ENCODE data around the gene LCK. TPM values are rescaled to one million over a fixed set of nuclear protein-coding genes. Genes with fewer than 3 reads are reported as not detected.
A peak's percentile ranks its signal among the peaks of the same experiment; 100 is the strongest.

Gene LCK
- total and polyA plus RNA-seq, 4 donors, result 2.4 to 8.9 (median 4.3) TPM

DNA sequence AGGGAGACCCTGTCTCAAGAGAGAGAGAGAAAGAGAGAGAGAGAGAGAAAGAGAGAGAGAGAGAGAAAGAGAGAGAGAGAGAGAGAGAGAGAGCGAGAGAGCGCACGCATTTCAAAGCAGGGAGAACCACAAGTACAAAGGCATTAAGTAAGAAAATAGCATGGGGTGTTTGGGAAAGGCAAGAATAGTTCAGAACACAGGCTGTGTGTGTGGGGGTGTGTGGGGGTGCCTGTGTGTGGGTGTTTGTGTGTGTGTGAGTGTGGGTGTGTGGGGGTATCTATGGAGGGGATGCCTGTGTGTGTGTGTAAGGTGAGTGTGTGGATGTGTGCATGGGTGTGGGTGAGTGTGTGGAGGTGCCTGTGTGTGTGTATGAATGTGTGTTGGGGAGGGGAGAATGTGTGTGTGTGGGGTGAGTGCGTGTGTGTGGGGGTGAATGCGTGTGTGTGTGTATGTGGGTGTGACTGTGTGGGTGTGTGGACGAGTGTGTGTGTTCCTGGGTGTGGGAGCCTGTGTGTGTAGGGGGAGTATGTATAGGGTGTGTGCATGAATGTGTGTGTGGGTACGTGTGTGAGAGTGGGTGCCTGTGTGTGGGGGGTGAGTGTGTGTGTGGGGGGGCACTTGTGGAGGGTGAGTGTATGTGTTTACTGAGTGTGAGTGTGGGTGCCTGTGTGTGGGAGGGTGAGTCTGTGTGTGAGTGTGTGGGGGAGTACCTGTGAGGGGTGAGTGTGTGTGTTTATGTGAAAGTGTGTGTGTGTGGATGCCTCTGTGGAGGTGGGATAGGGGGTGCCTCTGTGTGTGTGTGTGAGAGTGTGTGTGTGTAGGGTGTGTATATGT lies 21.7 kb downstream of the LCK start:
- Histone ChIP-seq H3K36me3 (ENCODE audit: control insufficient read depth in 4 of 4, insufficient read depth in 4 of 4, low read length in 4 of 4) (no peaks in the 10 kb centered on the region), H3K9me3 (ENCODE audit: control insufficient read depth in 4 of 4, insufficient read depth in 3 of 4, low read length in 3 of 4) (no peaks in the 10 kb centered on the region), H3K27me3 (ENCODE audit: control insufficient read depth in 3 of 3, insufficient read depth in 3 of 3, low read length in 2 of 3) (peaks cover 0 to 31% (median 29%) of the 10 kb centered on the region in 3 donors), H3K9ac (ENCODE audit: insufficient read depth in 1 of 2, low read length in 2 of 2) (no peak overlapping the region), H3K4me3 (no peak overlapping the region), H3K4me1 (ENCODE audit: control insufficient read depth in 5 of 5, insufficient read depth in 5 of 5, low read length in 5 of 5) (peaks cover 0 to 7% (median 5%) of the 10 kb centered on the region in 5 donors), H3K27ac (ENCODE audit: low read depth in 1 of 2, low read length in 1 of 2) (no peak overlapping the region)
- no peak for DNase-seq
- 81 to 83% methylated on average over 7 of the region's 7 CpGs for WGBS, 2 donors
- TF ChIP-seq, protein P1, sequence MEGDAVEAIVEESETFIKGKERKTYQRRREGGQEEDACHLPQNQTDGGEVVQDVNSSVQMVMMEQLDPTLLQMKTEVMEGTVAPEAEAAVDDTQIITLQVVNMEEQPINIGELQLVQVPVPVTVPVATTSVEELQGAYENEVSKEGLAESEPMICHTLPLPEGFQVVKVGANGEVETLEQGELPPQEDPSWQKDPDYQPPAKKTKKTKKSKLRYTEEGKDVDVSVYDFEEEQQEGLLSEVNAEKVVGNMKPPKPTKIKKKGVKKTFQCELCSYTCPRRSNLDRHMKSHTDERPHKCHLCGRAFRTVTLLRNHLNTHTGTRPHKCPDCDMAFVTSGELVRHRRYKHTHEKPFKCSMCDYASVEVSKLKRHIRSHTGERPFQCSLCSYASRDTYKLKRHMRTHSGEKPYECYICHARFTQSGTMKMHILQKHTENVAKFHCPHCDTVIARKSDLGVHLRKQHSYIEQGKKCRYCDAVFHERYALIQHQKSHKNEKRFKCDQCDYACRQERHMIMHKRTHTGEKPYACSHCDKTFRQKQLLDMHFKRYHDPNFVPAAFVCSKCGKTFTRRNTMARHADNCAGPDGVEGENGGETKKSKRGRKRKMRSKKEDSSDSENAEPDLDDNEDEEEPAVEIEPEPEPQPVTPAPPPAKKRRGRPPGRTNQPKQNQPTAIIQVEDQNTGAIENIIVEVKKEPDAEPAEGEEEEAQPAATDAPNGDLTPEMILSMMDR (IDR thresholded peaks at IDR 0.05; ENCODE audit: control extremely low read depth, extremely low read depth), result peak; percentile 5
- no peak for ATAC-seq (ENCODE audit: insufficient read depth, low FRiP score)

- no peak for ATAC-seq (ENCODE audit: insufficient read depth, low FRiP score)
Observed at GRCh38 chr1:32273391-32274208, 22.5 kb downstream of the LCK start.

GRCh38 chr1:32274646-32275340 lies 23.7 kb downstream of the LCK start:
- no peak overlapping the region for H3K4me3 ChIP-seq
- H3K36me3 ChIP-seq (ENCODE audit: control insufficient read depth in 4 of 4, insufficient read depth in 4 of 4, low read length in 4 of 4), result peaks cover 0 to 2% (median 0%) of the 10 kb centered on the region in 4 donors
- H3K27ac ChIP-seq (ENCODE audit: low read depth in 1 of 2, low read length in 1 of 2), result no peak overlapping the region
- peaks cover 0 to 7% (median 5%) of the 10 kb centered on the region in 5 donors for H3K4me1 ChIP-seq (ENCODE audit: control insufficient read depth in 5 of 5, insufficient read depth in 5 of 5, low read length in 5 of 5)
- ATAC-seq (ENCODE audit: insufficient read depth, low FRiP score), result no peak
- no peak for DNase-seq
- TF ChIP-seq, protein P1 (IDR thresholded peaks at IDR 0.05; ENCODE audit: control extremely low read depth, extremely low read depth), result no peak
- no peak overlapping the region for H3K9ac ChIP-seq (ENCODE audit: insufficient read depth in 1 of 2, low read length in 2 of 2)
- 82 to 86% methylated on average over 31 of the region's 31 CpGs for WGBS, 2 donors
- peaks cover 0 to 32% (median 29%) of the 10 kb centered on the region in 3 donors for H3K27me3 ChIP-seq (ENCODE audit: control insufficient read depth in 3 of 3, insufficient read depth in 3 of 3, low read length in 2 of 3)
- H3K9me3 ChIP-seq (ENCODE audit: control insufficient read depth in 4 of 4, insufficient read depth in 3 of 4, low read length in 3 of 4), result no peaks in the 10 kb centered on the region

More at GRCh38 chr1:32273391-32274208, 22.5 kb downstream of the LCK start:
- TF ChIP-seq, protein P1 (IDR thresholded peaks at IDR 0.05; ENCODE audit: control extremely low read depth, extremely low read depth), result no peak
- WGBS, 2 donors, result 52 to 53% methylated on average over 10 of the region's 10 CpGs
- Histone ChIP-seq H3K9ac (ENCODE audit: insufficient read depth in 1 of 2, low read length in 2 of 2) (no peak overlapping the region), H3K36me3 (ENCODE audit: control insufficient read depth in 4 of 4, insufficient read depth in 4 of 4, low read length in 4 of 4) (no peaks in the 10 kb centered on the region), H3K27me3 (ENCODE audit: control insufficient read depth in 3 of 3, insufficient read depth in 3 of 3, low read length in 2 of 3) (peaks cover 0 to 32% (median 29%) of the 10 kb centered on the region in 3 donors), H3K4me1 (ENCODE audit: control insufficient read depth in 5 of 5, insufficient read depth in 5 of 5, low read length in 5 of 5) (peaks cover 0 to 7% (median 5%) of the 10 kb centered on the region in 5 donors), H3K4me3 (no peak overlapping the region), H3K9me3 (ENCODE audit: control insufficient read depth in 4 of 4, insufficient read depth in 3 of 4, low read length in 3 of 4) (no peaks in the 10 kb centered on the region), H3K27ac (ENCODE audit: low read depth in 1 of 2, low read length in 1 of 2) (no peak overlapping the region)
- peak in 1 of 3 donors; percentile 24 for DNase-seq
